NCI-H460 (cell line): ENCODE results near the gene DDIT4L. TPM values are rescaled to one million over a fixed set of nuclear protein-coding genes. Genes with fewer than 3 reads are reported as not detected.
"Not testable (repeated sequence)": the region's sequence is repeated elsewhere in the genome, so short reads cannot be mapped to it uniquely, and the experiment has no call there.

Source experiments
- DNase-seq: peaks from one replicate; pipeline ENCODE4 v3.0.0-alpha.2; 2016; ENCODE audit warnings: low read depth; ENCODE audit errors: extremely low read depth
- total RNA-seq: library from RNA; depleted of rRNA; stranded (reverse); fragments of >200 nt; shearing (Covaris generic); gene quantifications from 2 replicates; pipeline ENCODE4 v1.2.3, GENCODE V29; 2014; rRNA removed

Gene DDIT4L
- total RNA-seq, 1 experiment from 2014 or later, result 48.0 TPM

- DNase-seq, result no peak
These were observed 21.7 kb downstream of the DDIT4L start for GRCh38 chr4:100168521-100168920.

GRCh38 chr4:100166297-100167039, 23.8 kb downstream of the DDIT4L start:
- DNase-seq, result no peak

- no peak for DNase-seq
These were observed 24.5 kb downstream of the DDIT4L start for GRCh38 chr4:100165809-100166208.

GRCh38 chr4:100164808-100165760, 25.2 kb downstream of the DDIT4L start:
- no peak for DNase-seq

- no peak for DNase-seq
These were observed 28.1 kb downstream of the DDIT4L start for GRCh38 chr4:100162027-100162685.

- DNase-seq, result no peak
These were observed 41.1 kb downstream of the DDIT4L start for GRCh38 chr4:100149190-100149589.

- DNase-seq, result no peak
These were observed 42.6 kb downstream of the DDIT4L start for GRCh38 chr4:100147684-100148083.

- DNase-seq, result no peak
These were observed 43.1 kb downstream of the DDIT4L start for GRCh38 chr4:100147198-100147597.

- DNase-seq, result no peak
These were observed 43.5 kb downstream of the DDIT4L start for GRCh38 chr4:100146756-100147155.

- DNase-seq, result not testable (repeated sequence)
These were observed 52.9 kb downstream of the DDIT4L start for GRCh38 chr4:100137320-100137719.

Other genes with a start within 250 kb of the DDIT4L start
- gene DNAJB14, start 243.8 kb downstream of the DDIT4L start, total RNA-seq, result 27.6 and 29.8 TPM in 2 replicates
- gene H2AZ1, start 240.2 kb downstream of the DDIT4L start, total RNA-seq, result 424 and 447 TPM in 2 replicates